Endothelial cell (in vitro differentiated cells): Measurements from ENCODE around the gene EHMT1. TPM values are rescaled to one million over a fixed set of nuclear protein-coding genes. Genes with fewer than 3 reads are reported as not detected.

Experiments
- DNase-seq: peaks from one replicate; pipeline ENCODE4 v3.0.0; 2021; ENCODE audit warnings: low spot score
- H3K27ac Mint-ChIP-seq: one replicate; pipeline ENCODE4 v1.8.0; 2021; ENCODE audit warnings: mixed read lengths, inconsistent platforms; ENCODE audit not compliant: unreplicated experiment
- H3K27me3 Mint-ChIP-seq: one replicate; pipeline ENCODE4 v1.8.0; 2021; ENCODE audit warnings: mild to moderate bottlenecking, moderate library complexity, mixed read lengths, inconsistent platforms; ENCODE audit not compliant: unreplicated experiment
- H3K36me3 Mint-ChIP-seq: one replicate; pipeline ENCODE4 v1.8.0; 2021; ENCODE audit warnings: mild to moderate bottlenecking, low read depth, mixed read lengths, inconsistent platforms; ENCODE audit not compliant: unreplicated experiment
- H3K4me1 Mint-ChIP-seq: one replicate; pipeline ENCODE4 v1.8.0; 2021; ENCODE audit warnings: mild to moderate bottlenecking, mixed read lengths, inconsistent platforms; ENCODE audit not compliant: unreplicated experiment
- H3K4me3 Mint-ChIP-seq: one replicate; pipeline ENCODE4 v1.8.0; 2021; ENCODE audit warnings: mild to moderate bottlenecking, mixed read lengths, inconsistent platforms; ENCODE audit not compliant: unreplicated experiment
- H3K9me3 Mint-ChIP-seq: one replicate; pipeline ENCODE4 v1.8.0; 2021; ENCODE audit warnings: mixed read lengths, inconsistent platforms; ENCODE audit not compliant: unreplicated experiment
- CTCF ChIP-seq: fragments of 200-600 bp; sonication (generic); IDR thresholded peaks from one replicate; pipeline ENCODE4 v1.5.0; 2021; ENCODE audit warnings: antibody characterized with exemption; ENCODE audit not compliant: unreplicated experiment
- total RNA-seq: library from RNA; stranded (reverse); fragmentation: NEBNext Ultra II Directional; extraction: Animal tissue kit (Norgen Biotek cat#: 25700); gene quantifications from one replicate; pipeline ENCODE4 v1.2.1, GENCODE V29; 2021; ENCODE audit not compliant: unreplicated experiment

Gene EHMT1
- total RNA-seq, 1 donor from 2014 or later = 120 TPM

- no peak overlapping the region for H3K27ac Mint-ChIP-seq
- DNase-seq = no peak
- peaks cover 11% of the 10 kb centered on the region for H3K27me3 Mint-ChIP-seq
- H3K9me3 Mint-ChIP-seq = no peaks in the 10 kb centered on the region
- H3K4me3 Mint-ChIP-seq = no peak overlapping the region
- TF ChIP-seq CTCF = no peak
- H3K36me3 Mint-ChIP-seq = peaks cover 28% of the 10 kb centered on the region
- peaks cover 50% of the 10 kb centered on the region for H3K4me1 Mint-ChIP-seq
Measured at GRCh38 chr9:137665697-137666512, 47.1 kb downstream of the EHMT1 start.

DNA sequence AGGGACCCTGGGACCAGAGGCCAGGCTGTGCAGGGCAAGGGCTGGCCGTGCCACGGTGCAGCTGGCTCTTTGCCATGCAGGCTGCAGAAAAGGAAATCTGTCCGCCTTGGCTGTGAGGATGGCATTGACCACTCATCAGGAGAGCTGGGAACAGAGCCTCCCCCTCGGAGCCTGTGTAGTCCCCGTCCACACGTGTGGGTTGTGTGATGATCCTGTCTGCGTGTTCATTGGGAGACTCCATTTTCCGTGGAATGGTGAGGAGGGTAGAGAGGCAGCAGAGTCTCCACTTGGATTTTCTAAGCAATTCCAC lies 47.7 kb downstream of the EHMT1 start:
- no peak for DNase-seq
- H3K27me3 Mint-ChIP-seq = peaks cover 11% of the 10 kb centered on the region
- no peaks in the 10 kb centered on the region for H3K9me3 Mint-ChIP-seq
- peak overlapping the region; percentile 6 for H3K4me3 Mint-ChIP-seq
- H3K4me1 Mint-ChIP-seq = peaks cover 51% of the 10 kb centered on the region
- no peak for TF ChIP-seq CTCF
- H3K36me3 Mint-ChIP-seq = peaks cover 28% of the 10 kb centered on the region
- H3K27ac Mint-ChIP-seq = peak overlapping the region; percentile 26

- Mint-ChIP-seq H3K36me3 (peaks cover 28% of the 10 kb centered on the region), H3K4me1 (peaks cover 55% of the 10 kb centered on the region), H3K4me3 (no peak overlapping the region), H3K27ac (peak overlapping the region; percentile 67), H3K9me3 (no peaks in the 10 kb centered on the region), H3K27me3 (peaks cover 11% of the 10 kb centered on the region)
- TF ChIP-seq CTCF = no peak
- DNase-seq = peak; percentile 41
Measured at GRCh38 chr9:137666955-137667670, 48.3 kb downstream of the EHMT1 start.

DNA sequence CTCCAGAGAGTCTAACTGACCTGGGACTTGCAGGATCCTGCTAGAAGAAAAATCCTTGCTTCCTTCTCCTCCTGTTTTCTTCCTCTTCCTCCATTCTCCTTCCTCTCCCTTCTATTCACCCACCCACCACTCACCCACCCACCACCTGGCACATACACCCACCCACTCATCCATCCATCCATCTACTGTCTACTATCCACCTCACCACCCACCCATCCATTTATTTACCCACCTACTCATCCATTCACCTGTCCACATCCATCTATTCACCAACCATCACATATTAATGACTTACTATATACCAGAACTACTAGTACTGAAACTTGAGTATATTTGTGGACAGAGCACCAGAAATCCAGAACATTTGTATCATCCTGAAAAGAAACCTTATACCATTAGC lies 49.4 kb downstream of the EHMT1 start:
- Mint-ChIP-seq H3K27me3 (peaks cover 11% of the 10 kb centered on the region), H3K9me3 (no peaks in the 10 kb centered on the region), H3K4me3 (peak overlapping the region; percentile 49), H3K27ac (no peak overlapping the region), H3K36me3 (peaks cover 28% of the 10 kb centered on the region), H3K4me1 (peaks cover 57% of the 10 kb centered on the region)
- DNase-seq = no peak
- no peak for TF ChIP-seq CTCF

DNA sequence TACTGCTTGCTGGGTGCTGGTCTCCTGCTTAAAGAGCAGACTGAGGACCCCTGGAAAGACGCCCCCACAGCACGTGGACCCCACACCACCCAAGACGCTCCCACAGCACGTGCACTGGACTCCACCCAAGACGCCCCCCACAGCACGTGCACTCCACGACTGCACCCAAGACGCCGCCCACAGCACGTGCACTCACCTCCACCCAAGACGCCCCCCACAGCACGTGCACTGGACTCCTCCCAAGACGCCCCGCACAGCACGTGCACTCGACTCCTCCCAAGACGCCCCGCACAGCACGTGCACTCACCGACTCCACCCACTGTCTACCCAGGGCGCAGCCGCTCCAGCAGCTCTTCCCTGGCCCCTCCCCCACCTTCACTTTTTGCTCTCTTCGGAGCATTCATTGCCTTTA lies 50.5 kb downstream of the EHMT1 start:
- peaks cover 11% of the 10 kb centered on the region for H3K27me3 Mint-ChIP-seq
- no peak for TF ChIP-seq CTCF
- peak overlapping the region; percentile 4 for H3K27ac Mint-ChIP-seq
- no peak for DNase-seq
- peaks cover 26% of the 10 kb centered on the region for H3K36me3 Mint-ChIP-seq
- peaks cover 57% of the 10 kb centered on the region for H3K4me1 Mint-ChIP-seq
- H3K9me3 Mint-ChIP-seq = no peaks in the 10 kb centered on the region
- peak overlapping the region; percentile 72 for H3K4me3 Mint-ChIP-seq
